Lower leg skin (tissue), 3 donors: ENCODE data around the gene HAT1.

Source experiments
- CTCF ChIP-seq, 3 donors: fragments of 450-650 bp; IDR thresholded peaks; one replicate each; pipeline ENCODE4 v1.5.1; 2016; ENCODE audit warnings: antibody characterized with exemption in 3 of 3, mild to moderate bottlenecking in 3 of 3, moderate library complexity in 2 of 3
- POLR2A ChIP-seq, 2 donors: fragments of 450-650 bp; IDR thresholded peaks; one replicate each; pipeline ENCODE4 v1.6.1; 2016 to 2017; ENCODE audit warnings: antibody characterized with exemption in 2 of 2, mild to moderate bottlenecking in 1 of 2, moderate library complexity in 1 of 2

- TF ChIP-seq CTCF (IDR thresholded peaks at IDR 0.05) (no peak), POLR2A (IDR thresholded peaks at IDR 0.05) (no peak)
Measured at GRCh38 chr2:172013396-172013795, 91.1 kb downstream of the HAT1 start.
